Activated naive CD4-positive, alpha-beta T cell treated with anti-CD3 and anti-CD28 coated beads for 36 hours (primary cell): ENCODE measurements around the gene ZNF574. TPM values are rescaled to one million over a fixed set of nuclear protein-coding genes. Genes with fewer than 3 reads are reported as not detected.
"Not testable (repeated sequence)": the region's sequence is repeated elsewhere in the genome, so short reads cannot be mapped to it uniquely, and the experiment has no call there.

ENCODE experiments used
- CTCF ChIA-PET: fragments of 350-600 bp; sonication (Branson Sonifier 250); formaldehyde crosslinking; loops from one replicate; lab custom pipeline; 2021; ENCODE audit warnings: antibody characterized with exemption; lab: Charles Lee
- DNase-seq: peaks from one replicate; pipeline ENCODE4 v3.0.0-alpha.2; 2020
- H3K27ac Mint-ChIP-seq: one replicate; pipeline ENCODE4 v1.8.0; 2021; ENCODE audit warnings: mild to moderate bottlenecking, mixed read lengths
- H3K27me3 Mint-ChIP-seq: one replicate; pipeline ENCODE4 v1.8.0; 2021; ENCODE audit warnings: low read depth, mixed read lengths
- H3K36me3 Mint-ChIP-seq: one replicate; pipeline ENCODE4 v1.8.0; 2021; ENCODE audit warnings: low read depth, mixed read lengths
- H3K4me1 Mint-ChIP-seq: one replicate; pipeline ENCODE4 v1.8.0; 2021; ENCODE audit warnings: low read depth, mixed read lengths
- H3K4me3 Mint-ChIP-seq: one replicate; pipeline ENCODE4 v1.8.0; 2021; ENCODE audit warnings: mild to moderate bottlenecking, moderate library complexity, mixed read lengths
- H3K9me3 Mint-ChIP-seq: one replicate; pipeline ENCODE4 v1.8.0; 2021; ENCODE audit warnings: mixed read lengths
- intact Hi-C: fragments of 100-400 bp; cut with micrococcal nuclease; formaldehyde crosslinking; loops from one replicate; pipeline ENCODE4 v1.15.1; 2023
- total RNA-seq, 2 experiments: library from RNA; stranded (reverse); gene quantifications; one replicate each; pipeline ENCODE4 v1.2.3, GENCODE V29; 2021

The ZNF574 gene
- 1 to 10 TPM; 8.4 to 8.8 TPM for total RNA-seq

GRCh38 chr19:42075616-42076379 lies at the start of gene ZNF574:
Gene ZNF574 (plus strand): TSS chr19:42076166. CDS start chr19:42078607, 2,441 bp downstream.
- Mint-ChIP-seq H3K9me3 (no peaks in the 10 kb centered on the region), H3K4me1 (peaks cover 22% of the 10 kb centered on the region), H3K4me3 (peak within 1 kb of the TSS; percentile 97), H3K36me3 (peaks cover 10% of the 10 kb centered on the region), H3K27ac (peak within 1 kb of the TSS; percentile 96), H3K27me3 (no peaks in the 10 kb centered on the region)
- DNase-seq, result peak; percentile 99
- CTCF ChIA-PET, result no interaction called here
- intact Hi-C loops, result loop anchor here (1.0 to 2.0 kb wide), 7 partner anchors 47 to 348 kb away; partner anchors contain the start of genes GSK3A and MEGF8

GRCh38 chr19:42028304-42029216 lies 47.4 kb upstream of the ZNF574 start:
- Mint-ChIP-seq H3K9me3 (no peaks in the 10 kb centered on the region), H3K36me3 (no peaks in the 10 kb centered on the region), H3K27me3 (no peaks in the 10 kb centered on the region), H3K4me1 (no peaks in the 10 kb centered on the region), H3K27ac (no peak overlapping the region), H3K4me3 (no peak overlapping the region)
- peak; percentile 49 for DNase-seq
- CTCF ChIA-PET, result interaction anchor here (0.6 to 2.7 kb wide), 15 partner anchors 9 to 387 kb away, joined by 3 to 9 read pairs (median 4); no protein-coding TSS in a partner anchor
- intact Hi-C loops, result no loop called here

- intact Hi-C loops, result loop anchor here (5.0 kb wide), 1 partner anchor 34 kb away; no protein-coding TSS in a partner anchor
- Mint-ChIP-seq H3K27ac (no peak overlapping the region), H3K4me3 (no peak overlapping the region), H3K9me3 (no peaks in the 10 kb centered on the region), H3K36me3 (no peaks in the 10 kb centered on the region), H3K27me3 (no peaks in the 10 kb centered on the region), H3K4me1 (no peaks in the 10 kb centered on the region)
- DNase-seq, result no peak
- CTCF ChIA-PET, result interaction anchor here (1.1 kb wide), 1 partner anchor 154 kb away, joined by 3 read pairs; no protein-coding TSS in a partner anchor
Observed at GRCh38 chr19:42030645-42031440, 45.1 kb upstream of the ZNF574 start.

GRCh38 chr19:42032431-42032830 lies 43.5 kb upstream of the ZNF574 start:
- no peak for DNase-seq
- intact Hi-C loops, result loop anchor here (5.0 kb wide), 1 partner anchor 35 kb away; no protein-coding TSS in a partner anchor
- no peaks in the 10 kb centered on the region for H3K36me3 Mint-ChIP-seq
- no peak overlapping the region for H3K27ac Mint-ChIP-seq
- no peak overlapping the region for H3K4me3 Mint-ChIP-seq
- no peaks in the 10 kb centered on the region for H3K27me3 Mint-ChIP-seq
- H3K9me3 Mint-ChIP-seq, result no peaks in the 10 kb centered on the region
- CTCF ChIA-PET, result interaction anchor here (0.6 kb wide), 1 partner anchor 279 kb away, joined by 3 read pairs; no protein-coding TSS in a partner anchor
- no peaks in the 10 kb centered on the region for H3K4me1 Mint-ChIP-seq

- no peak for DNase-seq
- Mint-ChIP-seq H3K9me3 (no peaks in the 10 kb centered on the region), H3K36me3 (no peaks in the 10 kb centered on the region), H3K27ac (no peak overlapping the region), H3K4me3 (no peak overlapping the region), H3K27me3 (no peaks in the 10 kb centered on the region), H3K4me1 (no peaks in the 10 kb centered on the region)
- CTCF ChIA-PET, result interaction anchor here (0.6 to 1.7 kb wide), 4 partner anchors 19 to 1400 kb away, joined by 3 to 4 read pairs (median 4); no protein-coding TSS in a partner anchor
- intact Hi-C loops, result loop anchor here (5.0 kb wide), 1 partner anchor 36 kb away; no protein-coding TSS in a partner anchor
Observed at GRCh38 chr19:42033413-42033812, 42.6 kb upstream of the ZNF574 start.

GRCh38 chr19:42034640-42035391 lies 41.1 kb upstream of the ZNF574 start:
- intact Hi-C loops, result loop anchor here (1.0 to 5.0 kb wide), 2 partner anchors 38 to 76 kb away; partner anchors contain the start of gene RABAC1
- H3K4me3 Mint-ChIP-seq, H3K9me3 Mint-ChIP-seq, H3K36me3 Mint-ChIP-seq, H3K4me1 Mint-ChIP-seq, H3K27me3 Mint-ChIP-seq, H3K27ac Mint-ChIP-seq: not testable (repeated sequence)
- peak; percentile 77 for DNase-seq
- CTCF ChIA-PET, result interaction anchor here (0.6 to 1.9 kb wide), 18 partner anchors 9 to 1758 kb away, joined by 3 to 14 read pairs (median 3); no protein-coding TSS in a partner anchor

- intact Hi-C loops, result no loop called here
- H3K27ac Mint-ChIP-seq, result no peak overlapping the region
- DNase-seq, result no peak
- H3K9me3 Mint-ChIP-seq, result no peaks in the 10 kb centered on the region
- CTCF ChIA-PET, result interaction anchor here (1.2 kb wide), 1 partner anchor 9 kb away, joined by 4 read pairs; no protein-coding TSS in a partner anchor
- no peaks in the 10 kb centered on the region for H3K36me3 Mint-ChIP-seq
- H3K4me1 Mint-ChIP-seq, result no peaks in the 10 kb centered on the region
- H3K4me3 Mint-ChIP-seq, result no peak overlapping the region
- no peaks in the 10 kb centered on the region for H3K27me3 Mint-ChIP-seq
Observed at GRCh38 chr19:42037649-42038048, 38.3 kb upstream of the ZNF574 start.

- Mint-ChIP-seq H3K27ac (no peak overlapping the region), H3K4me1 (no peaks in the 10 kb centered on the region), H3K36me3 (no peaks in the 10 kb centered on the region), H3K9me3 (no peaks in the 10 kb centered on the region), H3K4me3 (no peak overlapping the region), H3K27me3 (no peaks in the 10 kb centered on the region)
- CTCF ChIA-PET, result interaction anchor here (0.6 to 1.0 kb wide), 4 partner anchors 11 to 243 kb away, joined by 3 to 4 read pairs (median 3); partner anchors contain the start of gene CEACAM3
- intact Hi-C loops, result no loop called here
- no peak for DNase-seq
Observed at GRCh38 chr19:42038666-42039065, 37.3 kb upstream of the ZNF574 start.

- intact Hi-C loops, result no loop called here
- H3K27ac Mint-ChIP-seq, result no peak overlapping the region
- CTCF ChIA-PET, result interaction anchor here (1.2 kb wide), 1 partner anchor 11 kb away, joined by 3 read pairs; no protein-coding TSS in a partner anchor
- no peaks in the 10 kb centered on the region for H3K36me3 Mint-ChIP-seq
- H3K27me3 Mint-ChIP-seq, result no peaks in the 10 kb centered on the region
- no peak overlapping the region for H3K4me3 Mint-ChIP-seq
- no peak for DNase-seq
- no peaks in the 10 kb centered on the region for H3K9me3 Mint-ChIP-seq
- no peaks in the 10 kb centered on the region for H3K4me1 Mint-ChIP-seq
Observed at GRCh38 chr19:42040031-42040430, 35.9 kb upstream of the ZNF574 start.

GRCh38 chr19:42040491-42040890 lies 35.5 kb upstream of the ZNF574 start:
- not testable (repeated sequence) for H3K36me3 Mint-ChIP-seq

More at GRCh38 chr19:42040491-42040890, 35.5 kb upstream of the ZNF574 start:
- DNase-seq, H3K27ac Mint-ChIP-seq, H3K9me3 Mint-ChIP-seq, H3K4me3 Mint-ChIP-seq, H3K27me3 Mint-ChIP-seq, intact Hi-C loops, H3K4me1 Mint-ChIP-seq: not testable (repeated sequence)
- CTCF ChIA-PET, result interaction anchor here (1.2 kb wide), 1 partner anchor 12 kb away, joined by 3 read pairs; no protein-coding TSS in a partner anchor
